GM20431 (cell line): ENCODE results near the gene STARD7.
"Not testable (repeated sequence)": the region's sequence is repeated elsewhere in the genome, so short reads cannot be mapped to it uniquely, and the experiment has no call there.

Experiments used
- in situ Hi-C: fragments of 300-500 bp; cut with MseI, MboI; formaldehyde crosslinking; loops from one replicate; pipeline ENCODE4 v1.15.0; 2020; ENCODE audit warnings: low sequenced_read_pairs; ENCODE audit not compliant: unreplicated experiment

STARD7 gene

GRCh38 chr2:96152304-96153161, 56.1 kb downstream of the STARD7 start:
- in situ Hi-C loops = no loop called here

- in situ Hi-C loops = no loop called here
Observed at GRCh38 chr2:96151595-96152303, 56.9 kb downstream of the STARD7 start.

- in situ Hi-C loops = no loop called here
Observed at GRCh38 chr2:96150791-96151594, 57.6 kb downstream of the STARD7 start.

GRCh38 chr2:96150007-96150640, 58.5 kb downstream of the STARD7 start:
- in situ Hi-C loops = no loop called here

- in situ Hi-C loops = no loop called here
Observed at GRCh38 chr2:96148410-96149217, 60.0 kb downstream of the STARD7 start.

- in situ Hi-C loops = no loop called here
Observed at GRCh38 chr2:96147593-96148201, 60.9 kb downstream of the STARD7 start.

- in situ Hi-C loops = no loop called here
Observed at GRCh38 chr2:96146881-96147592, 61.6 kb downstream of the STARD7 start.

- in situ Hi-C loops = no loop called here
Observed at GRCh38 chr2:96146153-96146880, 62.3 kb downstream of the STARD7 start.

- in situ Hi-C loops = no loop called here
Observed at GRCh38 chr2:96145848-96146152, 62.8 kb downstream of the STARD7 start.

GRCh38 chr2:96145036-96145847, 63.4 kb downstream of the STARD7 start, which contains the start of gene DUSP2:
DUSP2 (minus strand) TSS chr2:96145440; CDS start chr2:96145354, 86 bp downstream.
- in situ Hi-C loops = no loop called here

- in situ Hi-C loops = no loop called here
Observed at GRCh38 chr2:96144481-96145035, 64.1 kb downstream of the STARD7 start.

- in situ Hi-C loops = no loop called here
Observed at GRCh38 chr2:96143848-96144480, 64.7 kb downstream of the STARD7 start.

- in situ Hi-C loops = no loop called here
Observed at GRCh38 chr2:96143231-96143847, 65.3 kb downstream of the STARD7 start.

- in situ Hi-C loops = no loop called here
Observed at GRCh38 chr2:96142217-96143113, 66.2 kb downstream of the STARD7 start.

- in situ Hi-C loops = not testable (repeated sequence)
Observed at GRCh38 chr2:96141624-96141967, 67.0 kb downstream of the STARD7 start.
